Measurements from ENCODE around the gene BTNL8. TPM values are rescaled to one million over a fixed set of nuclear protein-coding genes. Genes with fewer than 3 reads are reported as not detected.

BTNL8 gene
- total RNA-seq, 1 donor from 2014 or later, result 4.5 TPM

DNA sequence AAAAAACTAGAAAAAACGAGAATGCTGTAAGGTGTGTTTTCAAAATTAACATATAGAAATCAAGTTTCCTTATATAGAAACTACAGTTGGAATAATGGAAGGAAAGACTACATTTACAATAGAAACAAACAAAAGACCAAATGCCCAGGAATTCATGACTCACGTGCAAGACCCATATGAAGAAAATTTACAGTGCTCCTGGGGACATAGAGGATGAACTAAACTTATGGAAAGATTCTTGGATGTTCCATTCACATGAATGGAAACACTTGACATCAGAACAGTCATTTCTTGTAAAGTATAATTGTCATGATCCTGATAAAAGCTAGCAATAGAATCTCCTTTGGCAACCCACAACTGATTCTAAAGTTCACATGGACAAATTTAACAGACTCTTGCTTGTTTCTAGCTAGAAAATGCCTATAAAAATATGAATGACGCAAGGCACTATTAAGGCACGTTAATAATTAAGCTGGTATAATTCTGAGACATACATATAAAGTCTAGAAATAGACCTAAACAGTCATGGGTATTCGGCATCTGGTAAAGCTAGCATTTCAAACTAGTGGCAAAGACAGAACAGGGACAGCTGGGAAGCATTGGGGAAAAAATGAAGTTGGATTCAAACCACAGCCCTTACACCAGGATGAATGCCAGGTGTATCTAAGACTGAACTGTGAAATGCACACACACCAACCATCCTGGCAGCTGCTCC, 32.8 kb upstream of the BTNL8 start:
- H3K36me3 ChIP-seq, result no peaks in the 10 kb centered on the region
- intact Hi-C loops (cut with DNase I), result no loop called here
- TF ChIP-seq CTCF (IDR thresholded peaks at IDR 0.05), result no peak
- H3K4me1 ChIP-seq, result no peaks in the 10 kb centered on the region
- no peak for ATAC-seq
- H3K4me3 ChIP-seq, result no peak overlapping the region
- H3K27me3 ChIP-seq, result no peaks in the 10 kb centered on the region
- H3K9me3 ChIP-seq, result no peaks in the 10 kb centered on the region
- no peak for DNase-seq
- no peak overlapping the region for H3K27ac ChIP-seq

DNA sequence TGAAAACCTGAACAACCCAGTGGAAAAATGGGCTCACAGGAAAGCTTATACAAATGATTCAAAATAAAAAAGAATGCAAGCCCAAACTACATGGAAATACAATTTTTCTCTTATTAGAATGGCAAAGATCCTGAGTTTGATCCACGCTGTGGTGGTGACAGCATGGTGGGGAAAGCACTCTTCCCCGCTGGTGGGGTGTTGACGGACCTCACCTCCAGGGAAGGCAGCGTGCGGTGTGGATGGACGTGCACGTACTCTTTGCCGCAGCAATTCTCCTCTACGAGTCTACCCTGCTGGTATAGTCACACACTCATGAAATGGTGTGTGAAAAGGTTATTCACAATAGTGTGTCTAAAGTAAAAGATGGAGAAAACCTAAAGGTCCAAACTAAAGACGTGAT, 32.0 kb upstream of the BTNL8 start:
- H3K27ac ChIP-seq, result no peak overlapping the region
- no peaks in the 10 kb centered on the region for H3K4me1 ChIP-seq
- H3K4me3 ChIP-seq, result no peak overlapping the region
- no peaks in the 10 kb centered on the region for H3K36me3 ChIP-seq
- intact Hi-C loops (cut with DNase I), result no loop called here
- no peak for DNase-seq
- no peaks in the 10 kb centered on the region for H3K9me3 ChIP-seq
- TF ChIP-seq CTCF (IDR thresholded peaks at IDR 0.05), result no peak
- no peaks in the 10 kb centered on the region for H3K27me3 ChIP-seq
- ATAC-seq, result no peak

GRCh38 chr5:180868960-180869359, 30.0 kb upstream of the BTNL8 start:
- TF ChIP-seq CTCF (IDR thresholded peaks at IDR 0.05), result peak; percentile 84
- H3K36me3 ChIP-seq, result no peaks in the 10 kb centered on the region
- no peaks in the 10 kb centered on the region for H3K9me3 ChIP-seq
- peaks cover 3% of the 10 kb centered on the region for H3K4me1 ChIP-seq
- H3K27me3 ChIP-seq, result no peaks in the 10 kb centered on the region
- H3K27ac ChIP-seq, result no peak overlapping the region
- ATAC-seq (peak; percentile 89), DNase-seq (peak; percentile 90)
- no peak overlapping the region for H3K4me3 ChIP-seq
- intact Hi-C loops (cut with DNase I), result no loop called here

GRCh38 chr5:180869587-180869986, 29.4 kb upstream of the BTNL8 start:
- H3K27ac ChIP-seq, result peak overlapping the region; percentile 47
- no peak for DNase-seq
- H3K4me3 ChIP-seq, result no peak overlapping the region
- intact Hi-C loops (cut with DNase I), result no loop called here
- no peaks in the 10 kb centered on the region for H3K9me3 ChIP-seq
- TF ChIP-seq CTCF (IDR thresholded peaks at IDR 0.05), result no peak
- H3K4me1 ChIP-seq, result peaks cover 6% of the 10 kb centered on the region
- no peaks in the 10 kb centered on the region for H3K27me3 ChIP-seq
- no peak for ATAC-seq
- no peaks in the 10 kb centered on the region for H3K36me3 ChIP-seq

DNA sequence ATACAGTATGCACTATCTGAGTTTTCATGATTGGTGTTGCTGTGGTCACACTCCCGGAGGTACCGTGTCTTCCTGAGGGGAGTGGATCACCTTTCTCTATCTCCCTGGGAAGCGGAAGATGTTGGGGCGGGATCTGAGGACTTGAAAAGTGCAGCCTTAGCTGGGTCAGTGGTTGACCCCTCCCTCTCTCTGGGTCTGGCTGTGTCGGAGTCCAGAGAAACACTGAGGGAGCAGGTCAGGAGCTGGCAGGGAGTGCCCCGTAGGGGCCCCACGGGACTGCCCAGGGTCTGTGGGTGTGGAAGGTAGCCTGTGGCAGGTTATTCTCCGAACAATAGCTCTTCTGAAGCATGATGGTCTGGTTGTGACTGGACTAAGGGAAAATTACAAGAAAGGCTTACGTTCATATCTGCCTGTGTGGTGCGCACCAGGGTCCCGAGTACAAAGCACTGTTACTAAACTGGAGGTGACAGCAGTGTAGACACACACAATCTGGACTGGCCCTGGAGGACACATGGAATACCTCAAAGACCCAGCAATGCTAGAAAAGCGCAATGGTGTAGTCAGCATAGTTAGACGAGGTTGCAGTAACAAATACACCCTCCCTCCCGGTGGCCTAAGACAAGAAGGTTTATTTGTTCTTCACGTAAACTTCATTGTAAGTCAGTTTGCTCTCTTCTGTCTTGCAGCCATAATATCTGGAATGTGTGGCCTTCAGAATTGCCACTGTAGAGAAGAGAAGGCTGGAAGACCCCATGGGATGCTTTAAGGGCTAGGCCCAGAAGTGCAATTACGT, 28.5 kb upstream of the BTNL8 start:
- no peak overlapping the region for H3K4me3 ChIP-seq
- H3K9me3 ChIP-seq, result no peaks in the 10 kb centered on the region
- intact Hi-C loops (cut with DNase I), result no loop called here
- H3K36me3 ChIP-seq, result no peaks in the 10 kb centered on the region
- no peaks in the 10 kb centered on the region for H3K27me3 ChIP-seq
- DNase-seq (no peak), ATAC-seq (no peak)
- peak overlapping the region; percentile 47 for H3K27ac ChIP-seq
- peaks cover 6% of the 10 kb centered on the region for H3K4me1 ChIP-seq
- TF ChIP-seq CTCF (IDR thresholded peaks at IDR 0.05), result no peak
